Measurements from ENCODE around the gene GPR132. TPM values are rescaled to one million over a fixed set of nuclear protein-coding genes. Genes with fewer than 3 reads are reported as not detected.

GPR132 gene
- total and polyA plus RNA-seq, 10 of the 15 experiments (the other 5 are each of a cell fraction or from before 2014, with no cell fraction given), result 1.9 to 49.3 (median 20.4) TPM

DNA sequence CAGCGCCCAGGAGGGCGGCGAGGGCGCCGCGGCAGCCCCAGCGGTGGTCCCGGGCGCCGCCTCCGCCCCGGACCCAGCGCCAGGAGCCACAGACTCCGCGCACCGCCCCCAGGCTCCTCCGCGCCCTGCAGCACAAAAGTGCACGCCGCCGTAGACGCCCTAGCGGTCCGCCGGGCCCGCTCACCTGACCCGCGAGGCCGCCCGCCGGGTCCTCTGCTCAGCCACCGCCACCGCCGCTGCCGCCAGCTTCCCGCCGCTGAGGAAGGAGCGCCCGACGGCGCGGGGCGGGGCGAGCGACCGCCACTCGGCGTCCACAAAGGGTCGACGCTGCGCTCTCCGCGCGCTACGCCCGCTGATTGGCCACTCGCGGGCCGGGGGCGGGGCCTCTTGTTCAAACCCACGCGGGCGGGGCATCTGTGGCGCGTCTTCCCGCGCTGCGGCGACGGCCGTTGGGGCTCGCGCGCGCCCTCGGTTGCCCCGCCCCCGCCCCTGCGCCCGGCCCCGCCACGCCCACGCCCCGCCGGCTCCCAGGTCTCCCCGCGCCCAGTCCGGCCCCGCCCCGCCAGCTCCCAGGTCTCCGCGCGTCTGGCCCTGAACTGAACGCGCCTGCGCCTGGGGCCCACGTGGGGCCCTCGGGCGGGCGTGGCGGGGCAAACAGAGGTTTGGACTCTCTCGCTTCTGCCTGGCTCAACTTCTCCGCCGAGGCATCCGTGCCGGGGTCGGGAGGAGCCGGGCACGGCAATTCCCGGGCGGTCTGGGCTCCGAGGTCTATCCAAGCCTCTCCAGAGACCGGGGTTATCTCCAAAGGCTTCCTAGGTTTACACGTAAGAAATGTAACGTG lies 44.2 kb downstream of the GPR132 start, which contains the start of gene CDCA4 (continued):
- TF ChIP-seq, protein P1, sequence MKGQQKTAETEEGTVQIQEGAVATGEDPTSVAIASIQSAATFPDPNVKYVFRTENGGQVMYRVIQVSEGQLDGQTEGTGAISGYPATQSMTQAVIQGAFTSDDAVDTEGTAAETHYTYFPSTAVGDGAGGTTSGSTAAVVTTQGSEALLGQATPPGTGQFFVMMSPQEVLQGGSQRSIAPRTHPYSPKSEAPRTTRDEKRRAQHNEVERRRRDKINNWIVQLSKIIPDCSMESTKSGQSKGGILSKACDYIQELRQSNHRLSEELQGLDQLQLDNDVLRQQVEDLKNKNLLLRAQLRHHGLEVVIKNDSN (IDR thresholded peaks at IDR 0.05; ENCODE audit: borderline replicate concordance, extremely low read length, insufficient read depth, low read depth, low read length), result peak; percentile 94
- TF ChIP-seq TBL1XR1 (IDR thresholded peaks at IDR 0.05; ENCODE audit: low read depth, low read length) (no peak), POLR2A (IDR thresholded peaks at IDR 0.05; ENCODE audit: low read depth, low read length) (peak; percentile 87), CHD2 (IDR thresholded peaks at IDR 0.05; ENCODE audit: borderline replicate concordance, low read depth, low read length) (peak; percentile 71)

GRCh38 chr14:105019861-105020814 lies 45.1 kb downstream of the GPR132 start:
- H3K9ac ChIP-seq (ENCODE audit: control insufficient read depth, insufficient read depth, low read length), result peak overlapping the region; percentile 93
- ChIA-PET CTCF (interaction anchor here (0.7 to 3.0 kb wide), 12 partner anchors 8 to 73 kb away, joined by 3 to 25 read pairs (median 3); partner anchors contain the start of gene GPR132), SMC1A (ENCODE audit: uncharacterized antibody, unreplicated experiment) (interaction anchor here (1.0 to 2.7 kb wide), 6 partner anchors 9 to 45 kb away, joined by 3 to 13 read pairs (median 4); partner anchors contain the start of gene GPR132), POLR2A (interaction anchor here (0.6 to 2.4 kb wide), 11 partner anchors 20 to 511 kb away, joined by 3 to 13 read pairs (median 5); partner anchors contain the start of genes CLBA1, GPR132 and SIVA1), RAD21 (ENCODE audit: unreplicated experiment) (interaction anchor here (1.0 to 3.9 kb wide), 5 partner anchors 25 to 66 kb away, joined by 4 to 25 read pairs (median 15); partner anchors contain the start of genes CLBA1 and GPR132)
- H4K20me1 ChIP-seq (ENCODE audit: control insufficient read depth, insufficient read depth), result no peaks in the 10 kb centered on the region
- H3K27me3 ChIP-seq (replicated peaks in 1 of 2; ENCODE audit: control insufficient read depth in 2 of 2, insufficient read depth in 2 of 2, low read length in 1 of 2), result no peaks in the 10 kb centered on the region
- ATAC-seq (peak; percentile 47), DNase-seq (ENCODE audit: low read depth, low spot score) (no peak), FAIRE-seq (no peak)
- H3K36me3 ChIP-seq (ENCODE audit: control insufficient read depth in 2 of 2, insufficient read depth in 2 of 2, low read length in 1 of 2), result peaks cover 2 to 6% of the 10 kb centered on the region in 2 experiments; a peak in 3 of 4 replicates
- intact Hi-C loops (cut with micrococcal nuclease; ENCODE audit: unreplicated experiment), result loop anchor here (5.0 kb wide), 1 partner anchor 47 kb away; the partner anchor contains the start of gene GPR132
- H3K9me3 ChIP-seq (replicated peaks; ENCODE audit: control insufficient read depth, insufficient read depth, low read length), result no peaks in the 10 kb centered on the region
- in situ Hi-C loops (cut with MboI), result no loop called here
- peak overlapping the region; percentile 80 for H3K27ac ChIP-seq (ENCODE audit: control insufficient read depth, insufficient read depth)
- H3K79me2 ChIP-seq (ENCODE audit: control insufficient read depth, insufficient read depth, low read length), result peaks cover 74% of the 10 kb centered on the region
- no TSS peak for BruUV-seq (replicated peaks)
- WGBS (ENCODE audit: insufficient coverage, insufficient replicate concordance, low lambda C conversion rate, missing lambda C conversion rate), result under 1% methylated on average over 64 of the region's 75 CpGs
- peak overlapping the region; percentile 46 for H2AFZ ChIP-seq (ENCODE audit: control insufficient read depth, low read depth, low read length)
- H3K4me3 ChIP-seq, result peak overlapping the region; percentile 89
- H3K4me1 ChIP-seq (ENCODE audit: control insufficient read depth, insufficient read depth, low read length), result peaks cover 14% of the 10 kb centered on the region
- H3K4me2 ChIP-seq (ENCODE audit: control insufficient read depth, insufficient read depth), result peak overlapping the region; percentile 97
- peak in 1 of 3 experiments; percentile 7; a peak in 1 of 6 replicates for TF ChIP-seq CTCF (IDR thresholded peaks at IDR 0.05 in 2 of 3, conservative IDR thresholded peaks at IDR 0.05 in 1 of 3; ENCODE audit: control insufficient read depth in 2 of 3, extremely low read depth in 1 of 3, insufficient read depth in 1 of 3, low read depth in 3 of 3, low read length in 3 of 3)
- no peak for TF ChIP-seq GABPA (IDR thresholded peaks at IDR 0.05; ENCODE audit: low read depth)
- TF ChIP-seq SMAD1 (IDR thresholded peaks at IDR 0.05; ENCODE audit: low read depth, partially characterized antibody), result no peak
- 0 out of 4 replicates have a peak, but pooled peaks of 1 of the 2 experiments have one; percentile 28 for TF ChIP-seq IKZF2 (IDR thresholded peaks at IDR 0.05)
- no peak for TF ChIP-seq TCF12 (IDR thresholded peaks at IDR 0.05; ENCODE audit: low read depth, low read length)
- TF ChIP-seq ETV6 (conservative IDR thresholded peaks at IDR 0.05 in 1 of 2, IDR thresholded peaks at IDR 0.05 in 1 of 2; ENCODE audit: borderline replicate concordance in 1 of 2, low read depth in 1 of 2), result no peak
- TF ChIP-seq BACH1 (IDR thresholded peaks at IDR 0.05; ENCODE audit: borderline replicate concordance), result peak; percentile 54; the same call in 1 of the 2 replicates
- peak; percentile 27; the same call in 1 of the 2 replicates for TF ChIP-seq YY1 (IDR thresholded peaks at IDR 0.05; ENCODE audit: low read depth, low read length)
- no peak; a peak in 1 of 4 replicates for TF ChIP-seq BHLHE40 (IDR thresholded peaks at IDR 0.05; ENCODE audit: borderline replicate concordance in 1 of 2, low read depth in 2 of 2, low read length in 1 of 2)
